NB4 (cell line): ENCODE data around the gene ADAMTSL1.

Source experiments
- DNase-seq: peaks from one replicate; pipeline ENCODE4 v3.0.0; 2010; ENCODE audit warnings: low read depth
- H3K4me3 ChIP-seq: one replicate; pipeline ENCODE4 v1.5.1; 2011; ENCODE audit warnings: mild to moderate bottlenecking, low read depth, low read length, moderate library complexity
- MYC ChIP-seq: IDR thresholded peaks from 2 replicates; pipeline ENCODE4 v1.6.1; 2011; ENCODE audit warnings: low read depth, low read length
- POLR2A ChIP-seq: IDR thresholded peaks from 2 replicates; pipeline ENCODE4 v1.6.1; 2011; ENCODE audit warnings: mild to moderate bottlenecking; ENCODE audit not compliant: insufficient read length; ENCODE audit errors: extremely low read depth
- TF ChIP-seq, protein P1 (sequence below): IDR thresholded peaks from 2 replicates; pipeline ENCODE4 v1.6.1; 2011; ENCODE audit warnings: low read depth, low read length
- TF ChIP-seq, protein P2 (sequence below): IDR thresholded peaks from one replicate; pipeline ENCODE4 v1.5.1; 2012; ENCODE audit warnings: low read depth, low read length

ADAMTSL1 gene

GRCh38 chr9:18806232-18807080 lies 332.5 kb downstream of the ADAMTSL1 start:
- DNase-seq, result no peak
- TF ChIP-seq MYC, result no peak
- TF ChIP-seq POLR2A, result no peak
- TF ChIP-seq, protein P1, sequence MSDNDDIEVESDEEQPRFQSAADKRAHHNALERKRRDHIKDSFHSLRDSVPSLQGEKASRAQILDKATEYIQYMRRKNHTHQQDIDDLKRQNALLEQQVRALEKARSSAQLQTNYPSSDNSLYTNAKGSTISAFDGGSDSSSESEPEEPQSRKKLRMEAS, result no peak
- TF ChIP-seq, protein P2, sequence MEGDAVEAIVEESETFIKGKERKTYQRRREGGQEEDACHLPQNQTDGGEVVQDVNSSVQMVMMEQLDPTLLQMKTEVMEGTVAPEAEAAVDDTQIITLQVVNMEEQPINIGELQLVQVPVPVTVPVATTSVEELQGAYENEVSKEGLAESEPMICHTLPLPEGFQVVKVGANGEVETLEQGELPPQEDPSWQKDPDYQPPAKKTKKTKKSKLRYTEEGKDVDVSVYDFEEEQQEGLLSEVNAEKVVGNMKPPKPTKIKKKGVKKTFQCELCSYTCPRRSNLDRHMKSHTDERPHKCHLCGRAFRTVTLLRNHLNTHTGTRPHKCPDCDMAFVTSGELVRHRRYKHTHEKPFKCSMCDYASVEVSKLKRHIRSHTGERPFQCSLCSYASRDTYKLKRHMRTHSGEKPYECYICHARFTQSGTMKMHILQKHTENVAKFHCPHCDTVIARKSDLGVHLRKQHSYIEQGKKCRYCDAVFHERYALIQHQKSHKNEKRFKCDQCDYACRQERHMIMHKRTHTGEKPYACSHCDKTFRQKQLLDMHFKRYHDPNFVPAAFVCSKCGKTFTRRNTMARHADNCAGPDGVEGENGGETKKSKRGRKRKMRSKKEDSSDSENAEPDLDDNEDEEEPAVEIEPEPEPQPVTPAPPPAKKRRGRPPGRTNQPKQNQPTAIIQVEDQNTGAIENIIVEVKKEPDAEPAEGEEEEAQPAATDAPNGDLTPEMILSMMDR, result no peak
- H3K4me3 ChIP-seq, result no peak overlapping the region

DNA sequence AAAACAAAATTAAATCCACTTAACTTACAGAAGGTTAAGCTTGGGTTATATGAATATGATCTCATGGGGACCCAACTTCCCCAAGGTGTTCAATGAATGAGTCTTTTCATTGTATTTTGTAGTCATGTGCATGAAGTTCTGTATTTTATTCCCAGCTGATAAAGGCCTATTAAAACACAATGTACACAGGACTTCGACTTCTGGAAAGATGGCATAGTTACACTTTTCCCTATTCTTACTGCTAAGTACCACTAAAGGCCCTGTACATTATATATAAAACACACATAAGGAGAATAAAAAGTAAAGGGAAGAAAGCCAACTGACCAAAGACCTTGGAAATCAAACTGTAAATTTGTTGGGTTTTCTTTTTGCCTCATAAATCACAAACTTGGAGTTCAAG lies 336.6 kb downstream of the ADAMTSL1 start:
- H3K4me3 ChIP-seq, result no peak overlapping the region
- TF ChIP-seq POLR2A (no peak), MYC (no peak)
- TF ChIP-seq, protein P2, result no peak
- TF ChIP-seq, protein P1, result no peak
- no peak for DNase-seq

DNA sequence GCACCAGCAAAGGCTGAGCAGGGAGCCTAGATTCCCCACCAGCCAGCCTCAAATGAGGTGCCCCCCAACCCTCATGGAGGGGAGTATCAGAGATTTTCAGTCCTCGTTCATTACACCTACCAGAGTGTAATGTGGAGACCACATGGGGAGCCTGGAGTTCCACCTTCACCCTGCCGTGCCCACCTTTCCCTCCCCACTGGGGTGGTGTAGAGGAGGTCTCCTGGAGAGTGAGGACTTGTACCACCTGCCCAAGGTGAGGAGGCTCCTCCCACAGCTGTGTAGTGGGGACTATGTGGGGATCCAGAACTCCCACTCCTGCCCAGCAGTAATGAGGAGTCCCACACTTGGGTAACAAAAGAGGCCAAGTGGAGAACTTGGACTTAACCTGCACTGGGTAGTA lies 337.2 kb downstream of the ADAMTSL1 start:
- no peak overlapping the region for H3K4me3 ChIP-seq
- DNase-seq, result no peak
- TF ChIP-seq POLR2A, result no peak
- TF ChIP-seq, protein P1, result no peak
- TF ChIP-seq, protein P2, result no peak
- TF ChIP-seq MYC, result no peak

DNA sequence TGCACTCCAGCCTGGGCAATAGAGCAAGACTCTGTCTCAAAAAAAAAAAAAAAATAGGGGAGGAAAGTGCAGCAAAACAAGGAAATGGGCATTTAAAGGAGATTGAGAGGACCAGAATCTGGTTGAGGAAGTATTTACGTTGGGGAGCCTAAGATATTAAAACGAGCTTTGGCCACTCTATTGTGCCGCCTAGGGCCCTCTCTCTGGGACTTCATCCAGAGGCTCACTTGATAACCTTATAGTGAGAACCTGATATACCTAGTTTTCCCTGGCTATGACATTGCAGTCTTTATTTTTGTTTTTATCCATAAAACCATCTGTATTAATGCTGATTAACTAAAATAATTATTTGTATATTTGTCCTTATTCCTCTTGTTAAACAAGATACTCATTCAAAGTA lies 345.5 kb downstream of the ADAMTSL1 start:
- no peak overlapping the region for H3K4me3 ChIP-seq
- no peak for DNase-seq
- TF ChIP-seq, protein P2, result no peak
- TF ChIP-seq, protein P1, result no peak
- TF ChIP-seq MYC, result no peak
- TF ChIP-seq POLR2A, result no peak

GRCh38 chr9:18820566-18821095 lies 346.7 kb downstream of the ADAMTSL1 start:
- no peak overlapping the region for H3K4me3 ChIP-seq
- no peak for DNase-seq
- no peak for TF ChIP-seq POLR2A
- TF ChIP-seq, protein P1, result no peak
- TF ChIP-seq, protein P2, result no peak
- no peak for TF ChIP-seq MYC
